Cortex of kidney (tissue), 1 donor: ENCODE results near the gene RANBP3L.
"Not testable (repeated sequence)": the region's sequence is repeated elsewhere in the genome, so short reads cannot be mapped to it uniquely, and the experiment has no call there.

Experiments used
- DNase-seq: peaks from one replicate; lab custom pipeline; 2025; lab: John Stamatoyannopoulos, UW

Gene RANBP3L

DNA sequence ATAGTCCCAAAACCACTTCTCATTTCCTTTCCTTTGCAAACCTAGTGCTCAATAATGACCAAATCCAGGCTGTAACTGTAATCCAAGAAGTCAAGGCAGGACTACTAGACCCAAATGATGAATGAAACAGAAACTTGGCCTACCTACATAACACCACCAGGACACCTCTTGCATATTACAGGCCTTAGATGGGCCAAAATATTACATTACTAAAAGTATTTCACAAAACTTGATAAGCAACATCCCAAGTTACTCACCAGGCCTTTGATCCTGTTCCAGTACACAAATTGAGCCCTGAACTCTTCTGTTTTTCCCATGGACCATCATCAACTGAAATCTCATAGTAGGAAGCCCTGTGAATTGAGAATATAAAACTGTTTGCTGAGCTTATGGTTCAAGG is 94.8 kb downstream of the RANBP3L start:
- DNase-seq = no peak

DNA sequence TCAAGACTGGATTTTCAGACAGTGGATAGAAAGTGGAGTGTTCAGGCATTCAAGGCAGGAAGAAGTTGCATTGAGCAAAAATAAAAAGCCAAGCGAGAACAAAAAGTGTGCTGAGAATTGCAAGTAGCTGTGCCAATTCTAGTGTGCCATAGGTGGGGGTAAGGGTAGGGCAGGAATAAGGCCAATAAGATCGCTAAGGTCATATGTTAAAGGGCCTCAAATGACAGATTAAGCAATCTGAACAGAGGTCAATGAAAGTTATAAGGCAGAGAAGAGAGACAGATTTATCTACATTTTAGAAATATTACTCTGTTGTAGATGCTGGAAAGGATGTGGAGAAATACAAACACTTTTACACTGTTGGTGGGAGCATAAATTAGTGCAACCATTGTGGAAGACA is 96.4 kb downstream of the RANBP3L start:
- DNase-seq = no peak

DNA sequence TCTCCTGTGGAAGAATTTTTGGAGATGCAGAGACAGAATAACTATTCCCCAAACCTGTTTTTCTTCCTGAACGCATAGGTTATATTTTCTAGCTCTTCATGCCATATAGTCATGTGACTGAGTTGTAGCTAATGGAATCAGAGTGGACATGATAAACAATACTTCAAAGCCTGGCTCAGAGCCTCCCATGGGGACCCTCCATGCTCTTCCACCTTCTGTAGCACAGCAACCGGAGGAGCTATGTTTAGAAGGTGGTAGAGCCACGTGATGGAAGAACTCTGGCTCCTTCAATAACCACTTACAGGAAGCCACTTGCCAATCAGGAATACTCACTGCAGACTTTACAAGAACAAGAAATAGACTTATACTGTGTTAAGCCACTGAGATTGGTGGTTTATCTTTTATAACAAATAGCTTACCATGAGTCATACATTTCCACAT is 99.2 kb downstream of the RANBP3L start:
- no peak for DNase-seq

DNA sequence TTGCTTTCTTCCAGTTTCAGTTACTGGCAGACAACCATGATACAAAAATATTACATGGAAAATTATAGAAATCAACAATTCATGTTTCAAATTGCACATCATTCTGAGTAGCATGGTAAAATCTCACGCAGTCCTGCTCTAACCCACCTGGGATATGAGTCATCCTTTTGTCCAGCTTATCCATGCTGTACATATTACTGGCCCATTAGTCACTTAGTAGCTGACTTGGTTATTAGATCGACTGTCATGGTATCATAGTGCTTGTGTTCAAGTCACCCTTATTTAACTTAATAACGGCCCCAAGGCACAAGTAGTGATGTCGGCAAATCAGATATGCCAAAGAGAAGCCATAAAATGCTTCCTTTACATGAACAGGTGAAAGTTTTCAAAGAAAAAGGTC is 101.2 kb downstream of the RANBP3L start:
- no peak for DNase-seq

DNA sequence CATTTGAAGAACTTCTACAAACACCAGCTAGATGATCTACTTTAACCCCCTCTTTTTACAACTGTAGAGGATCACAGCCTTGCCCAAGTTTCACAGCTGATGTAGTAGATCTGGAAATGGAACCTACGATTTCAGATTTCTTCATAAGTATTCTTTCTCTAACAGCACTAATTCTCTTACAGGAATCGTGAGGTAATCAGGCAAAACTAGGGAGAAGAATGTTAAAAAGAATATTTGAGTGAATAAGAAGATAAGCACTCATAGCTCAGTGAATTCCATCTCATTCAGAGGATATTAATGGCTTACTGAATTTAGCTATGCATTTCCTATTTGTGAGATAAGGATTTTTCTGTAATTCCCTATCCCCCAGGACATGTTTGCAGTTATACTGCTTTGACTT is 102.1 kb downstream of the RANBP3L start:
- DNase-seq = no peak

DNA sequence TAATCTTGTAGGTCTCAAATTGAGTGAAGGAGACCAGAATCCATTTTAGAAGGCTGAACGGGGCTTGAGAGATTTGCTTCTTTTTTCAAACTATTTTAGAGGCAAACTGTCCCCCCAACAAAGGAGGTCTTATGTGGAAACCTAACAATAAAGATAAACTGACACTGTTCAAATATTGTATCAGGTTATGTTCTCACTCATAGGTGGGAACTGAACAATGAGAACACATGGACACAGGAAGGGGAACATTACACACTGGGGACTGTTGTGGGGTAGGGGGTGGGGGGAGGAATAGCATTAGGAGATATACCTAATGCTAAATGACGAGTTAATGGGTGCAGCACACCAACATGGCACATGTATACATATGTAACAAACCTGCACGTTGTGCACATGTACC is 102.9 kb downstream of the RANBP3L start:
- not testable (repeated sequence) for DNase-seq
